Activated effector memory CD4-positive, alpha-beta T cell treated with anti-CD3 and anti-CD28 coated beads, Interleukin-2, amount 50 U/mL, for 16 hours (primary cell): ENCODE measurements around the gene IFT43.

ENCODE experiments used
- DNase-seq: peaks from one replicate; pipeline ENCODE4 v3.0.0-alpha.2; 2020

The IFT43 gene

GRCh38 chr14:76083796-76084765 lies 98.5 kb downstream of the IFT43 start:
- no peak for DNase-seq

- no peak for DNase-seq
These were observed 99.8 kb downstream of the IFT43 start for GRCh38 chr14:76085358-76085757.

- no peak for DNase-seq
These were observed 101.1 kb downstream of the IFT43 start for GRCh38 chr14:76086636-76087035.

GRCh38 chr14:76088326-76088725 lies 102.8 kb downstream of the IFT43 start:
- DNase-seq, result no peak

- no peak for DNase-seq
These were observed 103.4 kb downstream of the IFT43 start for GRCh38 chr14:76088771-76089571.

- DNase-seq, result no peak
These were observed 104.0 kb downstream of the IFT43 start for GRCh38 chr14:76089575-76089974.

- DNase-seq, result no peak
These were observed 105.2 kb downstream of the IFT43 start for GRCh38 chr14:76090616-76091391.

GRCh38 chr14:76093077-76093476 lies 107.5 kb downstream of the IFT43 start:
- DNase-seq, result no peak

GRCh38 chr14:76096257-76096656 lies 110.7 kb downstream of the IFT43 start:
- DNase-seq, result no peak

- DNase-seq, result no peak
These were observed 112.0 kb downstream of the IFT43 start for GRCh38 chr14:76097547-76097946.

- DNase-seq, result no peak
These were observed 112.5 kb downstream of the IFT43 start for GRCh38 chr14:76098047-76098446.

- no peak for DNase-seq
These were observed 113.5 kb downstream of the IFT43 start for GRCh38 chr14:76098916-76099675.

- DNase-seq, result no peak
These were observed 114.7 kb downstream of the IFT43 start for GRCh38 chr14:76100236-76100635.

GRCh38 chr14:76101391-76102379 lies 116.1 kb downstream of the IFT43 start:
- DNase-seq, result no peak

GRCh38 chr14:76104802-76105355 lies 119.3 kb downstream of the IFT43 start:
- DNase-seq, result no peak

GRCh38 chr14:76106188-76106587 lies 120.6 kb downstream of the IFT43 start:
- DNase-seq, result no peak

- no peak for DNase-seq
These were observed 123.7 kb downstream of the IFT43 start for GRCh38 chr14:76109087-76109880.

- no peak for DNase-seq
These were observed 127.5 kb downstream of the IFT43 start for GRCh38 chr14:76112889-76113624.

GRCh38 chr14:76113691-76114090 lies 128.1 kb downstream of the IFT43 start:
- DNase-seq, result no peak
